ENCODE measurements around the gene PITHD1. TPM values are rescaled to one million over a fixed set of nuclear protein-coding genes. Genes with fewer than 3 reads are reported as not detected.
"Not testable (repeated sequence)": the region's sequence is repeated elsewhere in the genome, so short reads cannot be mapped to it uniquely, and the experiment has no call there.

Gene PITHD1
- total RNA-seq, 1 donor from 2014 or later: 53.2 TPM

- H3K4me1 ChIP-seq (ENCODE audit: control insufficient read depth in 3 of 3, insufficient read depth in 3 of 3, low read length in 3 of 3): peaks cover 19 to 35% (median 28%) of the 10 kb centered on the region in 3 donors
- H3K27me3 ChIP-seq (ENCODE audit: control insufficient read depth in 3 of 3, insufficient read depth in 3 of 3, low read length in 3 of 3); H3K4me3 ChIP-seq (ENCODE audit: low read length in 3 of 3); H3K9ac ChIP-seq (ENCODE audit: low read depth in 1 of 3, low read length in 3 of 3); H3K27ac ChIP-seq (ENCODE audit: low read depth, low read length); H3K9me3 ChIP-seq (ENCODE audit: control insufficient read depth in 3 of 3, low read length in 3 of 3): not testable (repeated sequence)
- H3K36me3 ChIP-seq (ENCODE audit: control insufficient read depth in 3 of 3, insufficient read depth in 3 of 3, low read length in 3 of 3): peaks cover 27 to 37% (median 35%) of the 10 kb centered on the region in 3 donors
These were observed 24.7 kb downstream of the PITHD1 start for GRCh38 chr1:23802809-23803342.

DNA sequence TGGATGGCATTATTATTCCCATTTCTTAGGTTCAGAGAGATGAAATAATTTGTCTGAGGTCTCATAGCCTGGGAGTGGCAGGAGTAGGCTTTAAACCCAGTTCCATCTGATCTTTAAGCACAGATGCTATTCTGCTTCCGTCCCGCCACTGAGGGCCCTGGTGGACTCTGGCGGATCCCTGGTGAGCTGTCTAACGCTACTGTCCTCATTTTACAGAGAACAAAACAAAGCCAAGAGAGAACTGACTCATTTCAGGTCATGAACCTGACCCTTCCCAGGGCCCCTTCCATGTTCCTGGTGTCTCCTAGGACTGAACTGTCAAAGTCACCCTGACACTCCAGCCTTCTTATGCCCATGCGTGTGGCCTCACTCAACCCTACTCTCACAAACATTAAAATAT is 25.5 kb downstream of the PITHD1 start:
- Histone ChIP-seq H3K27ac (ENCODE audit: low read depth, low read length) (no peak overlapping the region), H3K9ac (ENCODE audit: low read depth in 1 of 3, low read length in 3 of 3) (no peak overlapping the region), H3K36me3 (ENCODE audit: control insufficient read depth in 3 of 3, insufficient read depth in 3 of 3, low read length in 3 of 3) (peaks cover 32 to 42% (median 39%) of the 10 kb centered on the region in 3 donors), H3K9me3 (ENCODE audit: control insufficient read depth in 3 of 3, low read length in 3 of 3) (no peaks in the 10 kb centered on the region), H3K4me1 (ENCODE audit: control insufficient read depth in 3 of 3, insufficient read depth in 3 of 3, low read length in 3 of 3) (peaks cover 19 to 27% (median 24%) of the 10 kb centered on the region in 3 donors), H3K4me3 (ENCODE audit: low read length in 3 of 3) (no peak overlapping the region), H3K27me3 (ENCODE audit: control insufficient read depth in 3 of 3, insufficient read depth in 3 of 3, low read length in 3 of 3) (no peaks in the 10 kb centered on the region)

GRCh38 chr1:23804183-23804835 is 26.1 kb downstream of the PITHD1 start:
- peak overlapping the region in 1 of 3 donors; percentile 16 for H3K9ac ChIP-seq (ENCODE audit: low read depth in 1 of 3, low read length in 3 of 3)
- H3K27me3 ChIP-seq (ENCODE audit: control insufficient read depth in 3 of 3, insufficient read depth in 3 of 3, low read length in 3 of 3): no peaks in the 10 kb centered on the region
- H3K4me3 ChIP-seq (ENCODE audit: low read length in 3 of 3): no peak overlapping the region
- no peak overlapping the region for H3K27ac ChIP-seq (ENCODE audit: low read depth, low read length)
- no peaks in the 10 kb centered on the region for H3K9me3 ChIP-seq (ENCODE audit: control insufficient read depth in 3 of 3, low read length in 3 of 3)
- peaks cover 14 to 20% (median 18%) of the 10 kb centered on the region in 3 donors for H3K4me1 ChIP-seq (ENCODE audit: control insufficient read depth in 3 of 3, insufficient read depth in 3 of 3, low read length in 3 of 3)
- H3K36me3 ChIP-seq (ENCODE audit: control insufficient read depth in 3 of 3, insufficient read depth in 3 of 3, low read length in 3 of 3): peaks cover 32 to 42% (median 39%) of the 10 kb centered on the region in 3 donors

GRCh38 chr1:23805025-23805424 is 26.8 kb downstream of the PITHD1 start:
- Histone ChIP-seq H3K9me3 (ENCODE audit: control insufficient read depth in 3 of 3, low read length in 3 of 3) (no peaks in the 10 kb centered on the region), H3K27ac (ENCODE audit: low read depth, low read length) (no peak overlapping the region), H3K9ac (ENCODE audit: low read depth in 1 of 3, low read length in 3 of 3) (no peak overlapping the region), H3K4me1 (ENCODE audit: control insufficient read depth in 3 of 3, insufficient read depth in 3 of 3, low read length in 3 of 3) (peaks cover 11 to 18% (median 16%) of the 10 kb centered on the region in 3 donors), H3K36me3 (ENCODE audit: control insufficient read depth in 3 of 3, insufficient read depth in 3 of 3, low read length in 3 of 3) (peaks cover 32 to 42% (median 39%) of the 10 kb centered on the region in 3 donors), H3K4me3 (ENCODE audit: low read length in 3 of 3) (no peak overlapping the region), H3K27me3 (ENCODE audit: control insufficient read depth in 3 of 3, insufficient read depth in 3 of 3, low read length in 3 of 3) (no peaks in the 10 kb centered on the region)

DNA sequence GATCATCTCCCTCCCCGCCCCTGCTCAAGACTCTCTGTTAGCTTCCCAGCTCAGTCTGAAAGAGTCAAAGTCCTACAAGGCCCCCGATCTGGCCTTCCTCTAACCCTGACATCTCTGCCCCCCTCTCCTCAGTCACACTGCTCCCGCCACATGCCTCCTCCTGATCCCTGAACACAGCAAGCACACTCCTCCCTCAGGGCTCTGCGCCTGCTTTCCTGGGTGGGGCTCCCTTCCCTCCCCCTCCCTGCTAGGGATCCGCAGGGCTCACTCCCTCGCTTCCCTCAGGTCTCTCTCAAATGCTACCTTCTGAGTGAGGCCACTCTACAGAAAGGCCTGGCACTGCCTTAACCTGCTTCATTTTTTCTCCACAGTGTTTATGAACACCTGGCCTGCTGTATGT is 28.1 kb downstream of the PITHD1 start:
- no peaks in the 10 kb centered on the region for H3K9me3 ChIP-seq (ENCODE audit: control insufficient read depth in 3 of 3, low read length in 3 of 3)
- H3K9ac ChIP-seq (ENCODE audit: low read depth in 1 of 3, low read length in 3 of 3): no peak overlapping the region
- H3K36me3 ChIP-seq (ENCODE audit: control insufficient read depth in 3 of 3, insufficient read depth in 3 of 3, low read length in 3 of 3): peaks cover 39 to 44% (median 43%) of the 10 kb centered on the region in 3 donors

GRCh38 chr1:23807453-23807852 is 29.2 kb downstream of the PITHD1 start:
- Histone ChIP-seq H3K4me3 (ENCODE audit: low read length in 3 of 3) (no peak overlapping the region), H3K9me3 (ENCODE audit: control insufficient read depth in 3 of 3, low read length in 3 of 3) (no peaks in the 10 kb centered on the region), H3K9ac (ENCODE audit: low read depth in 1 of 3, low read length in 3 of 3) (no peak overlapping the region), H3K27me3 (ENCODE audit: control insufficient read depth in 3 of 3, insufficient read depth in 3 of 3, low read length in 3 of 3) (no peaks in the 10 kb centered on the region), H3K4me1 (ENCODE audit: control insufficient read depth in 3 of 3, insufficient read depth in 3 of 3, low read length in 3 of 3) (peaks cover 10 to 19% (median 18%) of the 10 kb centered on the region in 3 donors), H3K36me3 (ENCODE audit: control insufficient read depth in 3 of 3, insufficient read depth in 3 of 3, low read length in 3 of 3) (peaks cover 45 to 54% (median 51%) of the 10 kb centered on the region in 3 donors), H3K27ac (ENCODE audit: low read depth, low read length) (no peak overlapping the region)

More for the DNA sequence above, 28.1 kb downstream of the PITHD1 start:
- Histone ChIP-seq H3K27ac (ENCODE audit: low read depth, low read length) (no peak overlapping the region), H3K4me1 (ENCODE audit: control insufficient read depth in 3 of 3, insufficient read depth in 3 of 3, low read length in 3 of 3) (peaks cover 14 to 26% (median 23%) of the 10 kb centered on the region in 3 donors), H3K4me3 (ENCODE audit: low read length in 3 of 3) (no peak overlapping the region), H3K27me3 (ENCODE audit: control insufficient read depth in 3 of 3, insufficient read depth in 3 of 3, low read length in 3 of 3) (no peaks in the 10 kb centered on the region)

GRCh38 chr1:23809751-23810171 is 31.5 kb downstream of the PITHD1 start:
- Histone ChIP-seq H3K27ac (ENCODE audit: low read depth, low read length) (peak overlapping the region; percentile 40), H3K9ac (ENCODE audit: low read depth in 1 of 3, low read length in 3 of 3) (no peak overlapping the region), H3K4me1 (ENCODE audit: control insufficient read depth in 3 of 3, insufficient read depth in 3 of 3, low read length in 3 of 3) (peaks cover 10 to 19% (median 18%) of the 10 kb centered on the region in 3 donors), H3K27me3 (ENCODE audit: control insufficient read depth in 3 of 3, insufficient read depth in 3 of 3, low read length in 3 of 3) (no peaks in the 10 kb centered on the region), H3K4me3 (ENCODE audit: low read length in 3 of 3) (no peak overlapping the region), H3K36me3 (ENCODE audit: control insufficient read depth in 3 of 3, insufficient read depth in 3 of 3, low read length in 3 of 3) (peaks cover 46 to 62% (median 52%) of the 10 kb centered on the region in 3 donors), H3K9me3 (ENCODE audit: control insufficient read depth in 3 of 3, low read length in 3 of 3) (no peaks in the 10 kb centered on the region)

DNA sequence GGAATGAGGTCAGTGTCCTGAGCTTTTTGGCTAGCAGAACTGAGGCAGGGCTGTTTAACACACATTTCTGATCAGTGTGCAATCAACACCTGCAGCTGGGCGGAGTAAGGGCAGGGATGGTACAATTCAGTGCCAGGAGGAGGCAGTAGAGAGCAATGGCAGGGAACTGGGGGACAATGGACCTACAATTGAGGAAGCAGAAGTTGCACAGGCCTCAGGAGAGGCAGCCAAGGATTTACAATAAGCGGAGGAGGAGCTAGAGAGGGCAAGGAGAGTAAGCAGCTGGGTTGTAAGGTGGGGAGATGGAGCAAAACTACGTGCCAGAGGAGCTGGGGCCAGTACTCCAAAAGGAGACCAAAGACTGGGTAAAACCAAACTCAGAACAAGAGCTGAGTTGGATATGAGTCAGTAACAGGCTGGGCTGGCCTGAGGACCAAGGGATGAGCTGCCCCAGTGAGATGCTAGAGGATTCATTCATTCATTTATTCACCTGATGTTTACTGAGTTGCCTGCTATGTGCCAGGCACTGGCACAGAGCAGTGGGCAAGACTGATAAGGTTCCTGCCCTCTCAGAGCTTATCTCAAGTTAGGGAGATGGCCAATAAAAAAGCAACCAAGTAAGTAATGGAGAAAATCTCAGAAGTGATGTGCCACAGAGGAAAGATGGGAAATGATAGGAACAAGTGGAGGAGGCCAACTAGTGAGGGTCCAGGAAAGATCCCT is 32.8 kb downstream of the PITHD1 start:
- no peak overlapping the region for H3K27ac ChIP-seq (ENCODE audit: low read depth, low read length)
- H3K9me3 ChIP-seq (ENCODE audit: control insufficient read depth in 3 of 3, low read length in 3 of 3): no peaks in the 10 kb centered on the region
- H3K4me3 ChIP-seq (ENCODE audit: low read length in 3 of 3): no peak overlapping the region
- peaks cover 37 to 53% (median 50%) of the 10 kb centered on the region in 3 donors for H3K36me3 ChIP-seq (ENCODE audit: control insufficient read depth in 3 of 3, insufficient read depth in 3 of 3, low read length in 3 of 3)
- no peak overlapping the region for H3K9ac ChIP-seq (ENCODE audit: low read depth in 1 of 3, low read length in 3 of 3)
- peaks cover 13 to 23% (median 20%) of the 10 kb centered on the region in 3 donors for H3K4me1 ChIP-seq (ENCODE audit: control insufficient read depth in 3 of 3, insufficient read depth in 3 of 3, low read length in 3 of 3)
- no peaks in the 10 kb centered on the region for H3K27me3 ChIP-seq (ENCODE audit: control insufficient read depth in 3 of 3, insufficient read depth in 3 of 3, low read length in 3 of 3)

DNA sequence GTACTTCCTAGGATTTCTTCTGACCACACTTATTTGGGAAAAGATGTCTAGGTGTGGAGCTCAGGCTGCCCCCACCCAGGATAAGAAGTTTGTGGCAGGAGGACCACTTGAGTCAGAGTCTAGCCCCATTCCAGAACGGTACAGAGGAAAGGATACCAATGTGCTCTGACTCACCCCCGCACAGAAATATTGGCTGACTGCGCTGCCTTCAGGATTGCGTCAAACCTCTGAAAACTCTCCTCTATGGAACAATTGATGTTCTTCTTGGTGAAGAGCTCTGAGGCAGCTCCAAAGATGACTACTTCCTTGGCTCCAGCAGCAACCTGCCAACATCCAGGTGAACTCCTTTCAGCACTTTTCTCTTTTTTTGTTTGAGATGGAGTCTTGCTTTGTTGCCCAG is 35.8 kb downstream of the PITHD1 start:
- Histone ChIP-seq H3K9ac (ENCODE audit: low read depth in 1 of 3, low read length in 3 of 3) (no peak overlapping the region), H3K27me3 (ENCODE audit: control insufficient read depth in 3 of 3, insufficient read depth in 3 of 3, low read length in 3 of 3) (no peaks in the 10 kb centered on the region), H3K36me3 (ENCODE audit: control insufficient read depth in 3 of 3, insufficient read depth in 3 of 3, low read length in 3 of 3) (peaks cover 26 to 61% (median 56%) of the 10 kb centered on the region in 3 donors), H3K4me3 (ENCODE audit: low read length in 3 of 3) (no peak overlapping the region), H3K27ac (ENCODE audit: low read depth, low read length) (no peak overlapping the region), H3K9me3 (ENCODE audit: control insufficient read depth in 3 of 3, low read length in 3 of 3) (no peaks in the 10 kb centered on the region), H3K4me1 (ENCODE audit: control insufficient read depth in 3 of 3, insufficient read depth in 3 of 3, low read length in 3 of 3) (peaks cover 27 to 32% (median 28%) of the 10 kb centered on the region in 3 donors)

GRCh38 chr1:23816361-23816760 is 38.1 kb downstream of the PITHD1 start:
- Histone ChIP-seq H3K9me3 (ENCODE audit: control insufficient read depth in 3 of 3, low read length in 3 of 3) (no peaks in the 10 kb centered on the region), H3K27ac (ENCODE audit: low read depth, low read length) (peak overlapping the region; percentile 14), H3K27me3 (ENCODE audit: control insufficient read depth in 3 of 3, insufficient read depth in 3 of 3, low read length in 3 of 3) (no peaks in the 10 kb centered on the region), H3K4me1 (ENCODE audit: control insufficient read depth in 3 of 3, insufficient read depth in 3 of 3, low read length in 3 of 3) (peaks cover 12 to 17% (median 14%) of the 10 kb centered on the region in 3 donors), H3K9ac (ENCODE audit: low read depth in 1 of 3, low read length in 3 of 3) (peak overlapping the region in 1 of 3 donors; percentile 1), H3K4me3 (ENCODE audit: low read length in 3 of 3) (no peak overlapping the region), H3K36me3 (ENCODE audit: control insufficient read depth in 3 of 3, insufficient read depth in 3 of 3, low read length in 3 of 3) (peaks cover 27 to 66% (median 56%) of the 10 kb centered on the region in 3 donors)

All from skeletal muscle tissue (tissue), 4 donors.